ENCODE results near the gene SEC14L2.
"Not testable (repeated sequence)": the region's sequence is repeated elsewhere in the genome, so short reads cannot be mapped to it uniquely, and the experiment has no call there.

Gene SEC14L2

DNA sequence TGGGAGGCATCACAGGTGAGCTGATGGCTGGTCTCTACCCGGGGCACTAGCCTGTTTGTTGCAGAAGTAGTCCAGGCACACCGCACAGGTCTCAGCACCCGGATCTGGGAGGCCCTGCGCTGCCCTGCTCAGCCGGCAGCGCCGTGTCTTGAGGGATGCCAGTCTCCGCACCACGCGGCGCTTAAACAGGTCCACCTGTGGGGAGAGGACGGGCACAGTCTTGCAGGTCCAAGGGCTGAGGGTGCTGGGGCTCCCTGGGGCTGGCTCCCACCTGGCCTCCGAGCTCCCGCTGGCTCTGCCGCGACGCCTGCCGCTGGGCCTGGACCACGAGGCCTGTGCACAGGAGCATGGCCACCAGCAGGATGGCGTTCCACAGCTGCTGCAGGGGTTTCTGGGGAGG, 16.8 kb upstream of the SEC14L2 start:
- no peak for FAIRE-seq

DNA sequence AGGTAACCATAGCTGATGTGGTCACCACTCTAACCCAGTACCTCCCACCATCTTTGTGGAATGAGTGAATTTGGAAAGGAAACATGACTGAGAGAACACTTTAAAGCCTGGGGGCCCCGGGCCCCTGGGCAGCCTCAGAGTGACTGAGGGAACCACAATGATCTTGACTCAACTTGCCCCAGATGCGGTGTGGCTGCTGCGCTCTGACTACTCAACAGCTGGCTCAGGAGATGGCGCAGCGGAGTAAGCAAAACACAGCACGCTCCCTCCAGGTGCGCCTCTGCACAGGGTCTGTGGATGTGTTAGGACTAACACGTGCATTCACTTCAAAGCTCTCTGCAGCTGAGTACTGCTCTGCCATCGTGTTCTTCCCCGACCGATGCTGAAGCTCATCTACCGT, 15.6 kb upstream of the SEC14L2 start:
- FAIRE-seq: no peak

DNA sequence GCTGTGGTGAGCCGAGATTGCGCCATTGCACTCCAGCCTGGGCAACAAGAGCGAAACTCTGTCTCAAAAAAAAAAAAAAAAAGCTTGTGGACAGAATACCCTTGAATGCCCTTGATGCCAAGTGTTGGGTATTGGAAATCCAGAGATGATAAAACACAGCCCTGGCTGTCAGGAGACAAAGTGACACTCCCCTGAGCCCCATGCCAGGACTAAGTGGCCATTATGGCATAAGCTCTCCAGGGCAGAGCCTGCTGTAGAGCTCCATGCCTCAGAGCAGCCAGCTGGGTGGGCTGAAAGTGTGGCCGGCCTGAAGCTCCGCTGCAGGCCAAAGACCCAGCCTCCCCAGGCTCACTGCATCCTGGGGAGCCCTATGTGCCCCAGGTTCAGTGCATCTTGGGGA, 14.5 kb upstream of the SEC14L2 start:
- no peak for FAIRE-seq

DNA sequence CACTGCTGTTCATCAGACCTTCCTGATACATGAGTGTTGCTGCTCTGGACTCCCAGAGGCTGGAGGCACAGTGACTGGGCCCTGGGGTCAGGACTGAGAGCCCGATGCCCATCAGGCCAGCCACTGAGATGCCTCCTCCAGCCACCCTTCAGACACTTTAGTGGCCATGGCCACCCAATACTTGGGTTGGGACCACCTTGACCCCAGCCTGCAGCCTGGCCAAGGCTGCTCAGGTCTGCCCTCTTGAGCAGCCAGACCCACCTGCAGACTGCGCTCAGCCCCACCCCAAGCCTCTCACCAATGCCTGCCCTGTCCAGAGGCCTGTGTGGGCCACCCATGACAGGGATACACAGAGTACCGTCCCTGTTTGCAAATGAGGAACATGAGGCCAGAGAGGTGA, 13.8 kb upstream of the SEC14L2 start:
- FAIRE-seq: no peak

DNA sequence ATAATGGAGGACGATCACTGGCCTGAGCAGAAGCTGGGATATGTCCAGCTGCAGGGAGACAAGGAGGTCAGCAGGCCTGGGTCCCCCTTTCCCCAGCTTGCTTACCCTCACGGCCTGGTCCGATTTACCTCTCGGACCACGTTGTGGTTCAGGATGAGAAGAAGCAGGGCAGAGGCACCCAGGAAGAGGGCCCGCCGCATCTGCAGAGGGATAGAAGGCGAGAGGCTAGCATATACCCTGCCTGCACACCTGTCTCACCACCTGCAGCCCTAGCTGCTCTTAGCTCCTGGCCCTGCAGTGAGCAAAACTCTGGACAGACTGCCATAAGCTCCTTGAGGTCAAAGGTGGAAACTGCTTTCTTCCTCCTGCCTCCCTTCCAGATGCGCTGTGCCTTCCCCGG, 10.9 kb upstream of the SEC14L2 start:
- no peak for FAIRE-seq

DNA sequence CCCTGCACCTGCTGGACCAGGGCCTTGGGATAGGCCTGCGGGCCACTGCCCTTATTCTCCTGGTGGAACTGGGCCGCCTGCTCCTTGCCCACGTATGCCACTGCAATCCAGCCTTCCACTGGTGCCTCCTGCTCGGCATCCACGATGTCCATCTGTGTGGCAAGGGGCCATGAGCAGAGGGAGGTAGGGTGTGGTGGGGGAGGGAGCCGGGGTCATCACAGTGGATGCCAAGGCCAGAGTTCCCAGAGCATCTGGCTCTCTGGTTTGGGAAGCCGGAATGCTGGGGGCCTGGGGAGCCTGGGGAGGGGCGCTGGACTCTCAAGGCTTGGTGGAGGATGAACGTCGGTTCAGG, 10.2 kb upstream of the SEC14L2 start:
- FAIRE-seq: no peak

DNA sequence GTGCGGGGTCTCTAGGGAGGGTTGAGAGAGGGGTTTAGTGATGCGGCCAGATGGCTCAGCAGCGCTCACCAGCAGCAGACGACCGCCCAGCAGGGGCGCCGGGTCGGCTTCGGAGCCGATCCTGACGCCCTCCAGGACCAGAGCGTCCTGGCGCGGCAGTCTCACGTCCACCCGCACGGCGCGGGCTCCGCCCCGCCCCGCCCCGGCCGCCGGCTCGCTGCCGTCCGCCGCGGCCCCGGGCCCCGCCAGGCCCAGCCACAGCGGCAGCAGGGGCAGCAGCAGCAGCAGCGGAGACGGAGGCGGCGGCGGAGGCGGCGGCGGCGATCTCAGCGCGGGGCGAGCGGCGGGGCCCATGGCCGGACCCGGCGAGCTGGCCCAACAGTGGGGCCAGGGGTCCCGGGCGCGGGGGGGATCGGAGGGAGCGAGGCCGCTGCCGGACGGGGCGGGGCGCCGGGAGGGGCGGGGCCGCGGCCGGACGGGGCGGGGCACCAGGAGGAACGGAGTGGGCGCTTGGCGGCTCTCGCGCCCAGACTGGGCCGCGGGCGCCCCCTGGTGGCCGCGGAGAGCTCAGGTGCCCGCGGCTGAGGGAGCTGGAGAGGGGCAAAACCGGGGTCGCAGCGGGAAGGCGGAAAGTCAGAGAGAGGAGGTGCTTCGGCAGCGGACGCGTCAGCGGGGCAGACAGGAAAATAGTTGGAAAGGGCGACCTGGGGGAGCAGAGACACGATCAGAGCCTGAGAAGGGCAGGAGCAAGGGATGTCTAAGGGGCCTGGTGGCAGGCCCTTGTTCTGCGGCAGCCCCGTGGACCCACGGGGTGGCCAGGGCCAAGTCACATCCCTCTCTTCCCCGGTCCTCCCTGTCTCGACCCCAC, 9.6 kb upstream of the SEC14L2 start, which contains the start of gene RNF215:
TSS of gene RNF215 (minus strand) at position 452 of the 868 bp plus-strand sequence. CDS start at position 354, 98 bp downstream.
- FAIRE-seq: no peak

DNA sequence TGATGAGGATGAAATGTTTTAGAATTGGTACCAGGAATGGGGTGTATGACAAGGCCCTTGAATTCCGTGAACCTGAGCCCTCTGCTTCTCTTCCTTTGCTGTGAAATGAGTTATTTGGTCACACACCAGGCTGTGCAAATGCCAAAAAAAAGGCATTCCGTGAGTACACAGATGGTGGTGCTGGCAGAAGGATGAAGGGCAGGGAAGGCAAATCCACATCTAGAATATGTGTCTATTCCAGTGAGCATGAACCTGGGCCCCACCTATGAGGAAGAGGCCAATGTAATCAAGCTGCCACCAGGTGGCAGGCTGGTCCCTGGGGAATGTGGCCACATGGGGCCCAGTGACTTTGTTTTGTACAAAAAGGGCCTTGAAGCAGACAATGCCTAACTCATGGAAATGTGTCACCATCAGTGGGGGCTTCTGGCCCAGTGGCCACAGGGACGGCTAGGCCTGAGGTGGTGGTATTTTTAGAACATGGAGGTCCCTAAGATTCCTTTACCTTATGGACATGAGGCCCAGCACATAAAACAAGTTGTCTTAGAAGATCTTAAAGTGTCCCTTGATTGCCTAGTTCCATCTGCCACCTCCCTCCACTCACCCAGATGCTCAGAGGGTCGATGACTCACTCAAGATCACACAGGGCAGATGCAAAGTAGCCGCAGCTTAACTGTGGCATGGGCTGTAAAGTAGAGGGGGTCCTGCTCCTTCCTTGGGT, 5.7 kb upstream of the SEC14L2 start:
- FAIRE-seq: no peak

DNA sequence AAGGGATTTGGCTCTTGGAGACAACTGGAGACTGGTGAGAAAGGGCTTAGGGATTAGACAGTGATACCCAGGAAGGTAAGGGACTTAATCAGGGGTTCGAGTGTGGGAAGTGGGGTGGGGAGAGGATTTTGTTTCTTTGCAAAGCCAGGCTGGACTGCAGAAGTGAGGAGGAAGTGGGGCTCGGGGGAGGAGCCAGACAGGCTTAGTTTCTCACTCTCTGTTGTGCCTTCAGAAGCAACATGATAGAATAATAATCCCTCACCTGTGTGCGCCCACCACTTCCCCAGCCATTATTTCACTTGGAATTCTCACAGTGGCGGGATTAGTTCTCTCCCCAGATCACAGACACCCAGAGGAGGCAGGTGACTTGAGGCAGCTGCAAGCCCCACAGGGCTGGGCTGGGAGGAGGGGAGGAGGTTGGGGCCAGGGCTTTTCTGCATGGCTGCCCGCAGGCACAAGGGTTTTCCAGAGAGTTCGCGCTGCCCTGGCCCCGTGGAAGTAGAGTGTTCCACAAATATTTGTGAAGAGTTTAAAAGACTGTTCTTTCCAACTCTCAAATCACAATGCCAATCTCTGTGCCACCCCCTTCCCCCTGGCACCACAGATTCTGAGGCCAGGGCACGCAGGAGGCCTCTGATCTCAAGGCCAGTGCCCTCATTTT, 4.0 kb upstream of the SEC14L2 start:
- FAIRE-seq: no peak

DNA sequence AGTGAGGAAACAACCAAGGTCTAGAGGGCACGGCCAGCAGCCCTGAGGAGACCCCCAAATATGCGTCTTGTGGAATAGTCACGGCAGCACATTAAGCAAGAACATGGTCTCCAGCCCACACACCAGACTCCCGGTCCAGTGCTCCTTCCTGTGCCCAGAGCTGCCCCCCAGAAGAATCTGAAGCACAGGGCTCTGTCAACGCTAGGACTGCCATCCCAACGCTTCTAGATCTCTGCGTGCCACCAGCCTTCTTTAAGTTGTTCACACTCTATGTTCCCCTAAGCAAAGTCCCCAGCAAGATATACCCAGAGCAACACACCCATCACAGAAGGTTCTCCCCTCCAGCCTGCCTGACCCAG, 3.5 kb upstream of the SEC14L2 start:
- no peak for FAIRE-seq

DNA sequence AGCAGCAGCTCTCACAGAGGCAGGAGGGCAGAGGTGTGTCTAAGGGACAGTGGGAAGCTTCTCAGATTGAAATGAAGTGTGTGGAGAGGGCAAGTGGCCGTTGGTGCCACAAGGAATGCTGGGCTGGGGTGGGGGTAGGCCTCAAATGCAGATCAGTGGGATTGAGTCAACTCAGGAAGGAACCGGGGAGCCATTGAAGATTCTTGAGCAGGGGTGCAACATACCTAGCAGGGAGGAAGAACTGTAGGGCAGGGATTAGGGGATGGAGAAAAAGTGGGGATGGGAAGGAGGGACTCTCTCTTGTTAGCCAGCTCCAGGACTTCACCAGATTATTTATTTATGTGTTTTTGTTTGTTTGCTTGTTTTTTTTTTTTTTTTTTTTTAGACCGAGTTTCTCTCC, 2.9 kb upstream of the SEC14L2 start:
- no peak for FAIRE-seq

DNA sequence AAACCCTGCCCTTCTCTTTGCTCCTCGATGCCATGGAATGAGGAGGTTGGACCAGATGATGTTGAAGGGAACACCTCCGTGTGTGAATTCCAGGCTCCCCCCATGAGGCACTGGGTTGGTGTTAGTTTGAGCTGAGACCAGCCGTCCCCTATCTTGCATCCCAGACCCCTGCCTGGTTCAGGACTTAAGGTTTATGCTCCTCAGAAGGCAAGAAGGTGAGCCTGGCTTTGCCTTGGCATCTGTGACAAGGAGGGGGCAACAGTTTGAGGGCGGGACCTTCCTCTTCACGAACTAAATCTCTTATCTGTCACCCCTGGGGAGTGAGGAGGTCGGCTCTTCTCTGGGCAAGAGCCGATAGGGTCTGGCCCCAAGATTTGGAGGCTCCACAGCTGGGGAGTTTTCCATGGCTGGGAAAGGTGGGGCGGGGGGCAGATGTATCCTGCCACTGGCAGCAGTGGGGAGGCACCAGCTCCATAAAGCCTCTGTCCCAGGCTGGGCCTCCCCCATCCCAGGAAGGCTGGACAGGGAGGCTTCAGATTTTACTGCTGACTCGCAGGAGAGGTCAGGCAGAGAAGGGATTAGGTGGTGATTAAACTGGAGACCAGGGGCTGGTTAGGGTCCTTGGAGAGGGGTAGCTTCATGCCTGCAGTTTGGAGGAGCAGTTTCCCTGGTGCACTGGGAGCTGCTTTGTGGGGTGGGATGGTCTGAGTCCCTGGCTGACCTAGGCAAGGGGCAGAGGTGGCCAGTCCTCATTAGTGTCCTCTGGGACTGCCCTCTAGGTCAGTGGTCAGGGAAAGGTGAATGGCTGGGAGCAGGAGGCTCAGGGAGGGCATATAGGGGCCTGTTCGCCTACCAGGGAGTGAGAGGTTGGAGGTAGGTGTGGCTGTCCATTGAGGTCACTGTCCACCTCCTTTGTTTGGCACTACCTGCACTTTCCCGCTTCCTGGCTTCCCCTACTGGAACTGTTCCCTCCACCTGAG, 1.1 kb downstream of the SEC14L2 start:
- FAIRE-seq: no peak

DNA sequence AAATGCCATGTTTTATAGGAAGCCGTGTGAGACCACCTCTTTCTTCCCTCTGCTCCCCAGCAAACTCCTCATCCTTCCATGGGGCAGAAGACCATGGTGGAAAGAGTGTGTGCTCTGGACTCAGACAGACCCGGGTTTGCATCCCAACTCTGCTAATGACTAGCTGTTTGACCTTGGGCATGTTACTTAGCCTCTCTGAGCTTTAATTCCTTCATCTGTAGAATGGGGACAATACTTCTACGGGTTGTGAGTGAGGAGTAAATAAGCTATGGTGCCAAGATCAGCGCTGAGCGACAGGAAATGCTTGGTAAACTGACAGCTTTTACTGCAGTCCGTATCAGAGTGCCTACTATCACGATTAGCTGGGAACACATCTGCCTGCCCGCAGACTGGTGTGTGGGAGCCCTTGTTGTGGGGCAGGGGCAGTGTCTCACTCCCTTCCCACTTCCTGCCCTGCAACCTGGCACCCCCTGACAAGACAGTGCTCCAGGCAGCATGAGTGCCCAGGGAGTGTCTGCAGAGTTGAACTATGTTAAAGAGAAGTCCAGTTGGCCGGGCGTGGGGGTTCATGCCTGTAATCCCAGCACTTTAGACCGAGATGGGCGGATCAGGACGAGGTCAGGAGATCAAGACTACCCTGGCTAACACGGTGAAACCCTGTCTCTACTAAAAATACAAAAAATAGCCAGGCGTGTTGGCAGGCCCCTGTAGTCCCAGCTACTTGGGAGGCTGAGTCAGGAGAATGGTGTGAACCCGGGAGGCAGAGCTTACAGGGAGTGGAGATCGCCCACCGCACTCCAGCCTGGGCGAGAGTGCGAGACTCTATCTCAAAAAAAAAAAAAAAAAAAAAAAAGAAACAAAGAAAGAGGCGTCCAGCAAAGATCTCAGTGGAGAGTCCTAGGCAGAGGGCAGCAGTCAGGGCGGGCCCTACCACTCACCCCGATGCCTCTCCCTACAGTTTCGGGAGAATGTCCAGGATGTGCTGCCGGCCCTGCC, 2.2 kb downstream of the SEC14L2 start:
- no peak for FAIRE-seq

DNA sequence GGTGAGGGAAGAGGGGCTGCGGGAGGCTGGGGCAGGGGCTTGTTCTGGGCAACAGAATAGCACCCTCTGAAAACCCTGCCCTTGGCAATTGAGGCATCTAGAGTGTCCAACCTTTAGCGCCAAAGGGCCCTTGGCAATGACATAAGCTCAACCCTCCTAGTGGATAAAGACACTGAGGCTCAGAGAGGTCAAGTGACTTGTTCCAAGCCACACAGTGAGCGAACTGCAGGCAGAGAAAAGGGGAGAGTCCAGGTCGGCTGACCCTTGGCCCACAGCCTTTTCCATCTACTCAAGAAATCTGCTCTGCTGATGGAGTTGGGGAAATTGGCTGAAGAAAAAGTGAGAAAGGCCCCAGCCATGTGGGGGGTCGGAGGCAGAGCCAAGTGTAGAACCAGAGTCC, 2.9 kb downstream of the SEC14L2 start:
- no peak for FAIRE-seq

DNA sequence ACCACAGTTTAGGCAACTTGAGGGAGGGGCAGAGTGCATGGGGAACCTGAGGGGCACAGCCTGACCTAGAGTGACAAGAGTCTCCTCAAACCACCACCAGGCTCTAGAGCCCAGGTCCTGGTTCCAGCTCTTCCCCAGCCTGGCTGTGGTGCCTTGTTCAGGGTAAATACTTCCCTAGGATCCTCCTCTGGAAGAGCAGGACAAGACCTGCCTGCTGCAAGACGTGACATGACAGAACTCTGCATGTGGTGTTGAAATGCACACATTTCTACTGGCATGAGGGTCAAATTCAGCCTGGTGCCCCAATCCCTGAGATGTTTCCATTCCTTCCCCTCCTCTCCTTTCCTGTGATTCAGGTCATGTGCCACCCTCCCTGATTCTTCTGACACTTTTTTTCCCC, 3.3 kb downstream of the SEC14L2 start:
- no peak for FAIRE-seq

DNA sequence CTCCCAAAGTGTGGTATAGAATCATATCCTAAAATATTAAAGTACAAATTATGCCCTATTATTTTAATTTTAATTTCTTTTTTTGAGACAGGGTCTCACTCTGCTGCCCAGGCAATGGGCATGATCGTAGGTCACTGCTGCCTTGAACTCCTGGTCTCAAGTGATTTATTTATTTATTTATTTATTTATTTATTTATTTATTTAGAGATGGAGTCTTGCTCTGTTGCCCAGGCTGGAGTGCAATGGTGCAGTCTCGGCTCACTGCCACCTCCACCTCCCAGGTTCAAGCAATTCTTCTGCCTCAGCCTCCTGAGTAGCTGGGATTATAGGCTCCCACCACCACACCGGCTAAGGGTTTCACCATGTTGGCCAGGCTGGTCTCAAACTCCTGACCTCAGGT, 4.2 kb downstream of the SEC14L2 start:
- FAIRE-seq: not testable (repeated sequence)

DNA sequence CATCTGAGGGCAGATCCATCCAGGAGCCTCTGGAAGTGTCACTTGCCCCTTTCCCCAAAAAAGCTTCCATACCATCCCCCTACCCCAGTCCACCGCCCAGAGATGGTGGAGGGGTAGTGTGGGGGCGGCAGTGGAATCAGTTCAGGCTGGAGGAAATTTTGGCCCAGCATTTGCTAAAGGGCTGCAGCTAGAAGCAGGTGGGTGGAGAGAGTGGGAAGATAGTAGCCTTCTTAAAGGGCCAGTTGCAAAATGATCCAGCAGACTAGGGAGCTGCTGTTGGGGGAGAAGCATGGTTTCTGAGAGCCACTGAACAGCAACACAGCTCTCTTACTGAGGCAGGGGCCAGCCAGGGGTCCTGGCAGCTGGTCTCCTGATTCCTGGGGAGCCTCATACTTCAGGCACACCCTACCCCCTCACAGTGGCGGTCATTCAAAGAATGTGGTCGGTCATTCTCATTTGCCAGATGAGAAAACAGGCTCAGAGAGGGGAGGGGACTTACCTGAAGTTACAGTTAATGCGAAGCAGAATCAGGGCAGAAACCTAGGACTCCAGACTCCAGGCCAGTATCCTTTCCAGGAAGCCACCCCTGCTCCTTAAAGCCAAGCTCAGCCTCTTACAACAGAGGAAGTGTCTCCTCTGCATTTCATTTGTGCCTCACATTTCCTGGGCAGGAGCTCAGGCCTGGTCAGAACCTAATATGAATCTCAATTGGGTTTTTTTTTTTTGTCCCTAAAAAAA, 5.4 kb downstream of the SEC14L2 start:
- FAIRE-seq: no peak

DNA sequence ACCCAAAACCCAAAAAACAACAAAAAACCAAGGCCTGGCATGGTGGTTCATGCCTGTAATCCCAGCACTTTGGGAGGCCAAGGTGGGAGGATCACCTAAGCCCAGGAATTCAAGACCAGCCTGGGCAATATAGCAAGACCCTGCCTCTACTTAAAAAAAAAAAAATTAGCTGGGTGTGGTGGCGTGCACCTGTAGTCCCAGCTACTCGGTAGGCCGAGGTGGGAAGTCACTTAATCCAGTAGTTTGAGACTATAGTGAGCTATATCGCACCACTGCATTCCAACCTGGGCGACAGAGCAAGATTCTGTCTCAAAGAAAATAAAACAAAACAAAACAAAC, 5.9 kb downstream of the SEC14L2 start:
- not testable (repeated sequence) for FAIRE-seq

DNA sequence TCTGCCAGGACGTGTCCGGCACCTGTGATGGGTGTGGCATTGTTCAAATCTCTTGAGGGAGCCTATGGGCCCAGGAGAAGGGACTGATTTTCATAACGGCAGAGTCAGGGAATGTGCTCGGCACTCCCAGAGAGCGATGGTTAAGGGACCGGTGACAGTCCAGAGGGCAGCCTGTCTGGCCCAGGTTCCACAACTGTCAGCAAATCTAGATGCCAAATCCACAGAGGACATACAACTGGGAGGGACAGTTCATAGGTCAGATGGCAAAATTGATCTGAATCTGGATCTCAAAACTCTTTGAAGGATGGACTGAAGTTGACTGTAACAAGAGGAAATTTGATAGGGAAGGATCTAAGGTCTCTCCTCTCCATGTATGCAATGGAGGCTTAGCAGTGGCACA, 7.5 kb downstream of the SEC14L2 start:
- no peak for FAIRE-seq

DNA sequence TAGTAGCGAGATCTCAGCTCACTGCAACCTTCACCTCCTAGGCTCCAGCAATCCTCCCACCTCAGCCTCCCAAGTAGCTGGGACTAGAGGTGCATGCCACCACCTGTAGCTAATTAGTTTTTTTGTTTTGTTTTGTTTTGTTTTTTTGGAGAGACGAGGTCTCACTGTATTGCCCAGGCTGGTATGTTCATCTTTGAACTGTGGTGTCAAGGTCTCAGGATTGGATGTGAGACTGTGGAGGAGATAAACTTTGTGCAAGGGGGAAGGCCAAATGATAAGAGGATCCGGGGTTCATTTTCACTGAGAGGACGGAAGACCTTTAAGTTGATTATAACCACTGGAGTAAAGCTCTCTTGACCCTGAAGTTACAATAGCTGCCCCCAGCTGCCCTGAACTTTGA, 8.9 kb downstream of the SEC14L2 start:
- FAIRE-seq: no peak

DNA sequence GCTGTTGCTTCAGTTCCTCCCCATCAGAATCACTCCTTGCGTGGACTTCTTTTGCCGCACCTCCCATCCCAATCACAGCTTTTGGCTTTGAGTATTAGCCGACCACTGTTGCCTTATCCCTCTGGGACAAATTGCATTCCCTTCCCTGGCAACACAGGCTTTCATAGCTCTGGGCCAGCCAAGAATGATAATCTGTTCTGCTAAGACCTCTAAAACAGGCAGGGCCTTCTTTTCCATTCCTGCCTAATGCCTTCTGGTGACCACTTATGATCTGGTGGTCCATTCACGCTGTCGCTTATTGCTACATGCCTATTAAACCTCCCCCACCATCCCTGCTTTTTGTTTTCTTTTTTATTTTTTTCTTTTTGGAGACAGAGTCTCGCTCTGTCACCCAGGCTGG, 9.6 kb downstream of the SEC14L2 start:
- FAIRE-seq: no peak
